Kidney (tissue), 14 donors: Measurements from ENCODE around the gene CELSR3. TPM values are rescaled to one million over a fixed set of nuclear protein-coding genes. Genes with fewer than 3 reads are reported as not detected.

Source experiments
- DNase-seq, 5 donors: peaks; one replicate each; pipeline ENCODE4 v3.0.0-alpha.2; 2013 to 2020
- FAIRE-seq: peaks from 2 replicates; lab custom pipeline; 2012; peaks lifted over from hg19 to GRCh38; lab: Jason Lieb, UNC
- H3K27ac ChIP-seq, 2 donors: one replicate each; pipeline ENCODE4 v1.7.0; 2013; ENCODE audit warnings: low read depth in 2 of 2, low read length in 2 of 2, inconsistent platforms in 1 of 2
- H3K27me3 ChIP-seq: one replicate; pipeline ENCODE4 v1.7.1; 2013; ENCODE audit warnings: low read length, inconsistent platforms; ENCODE audit not compliant: control insufficient read depth, insufficient read depth
- H3K36me3 ChIP-seq, 3 donors: one replicate each; pipeline versions ENCODE4 v1.7.0 to v1.7.1; 2013; ENCODE audit warnings: low read length in 3 of 3, control low read depth in 1 of 3, inconsistent platforms in 1 of 3; ENCODE audit not compliant: insufficient read depth in 3 of 3, control insufficient read depth in 2 of 3
- H3K4me1 ChIP-seq, 3 donors: one replicate each; pipeline versions ENCODE4 v1.7.0 to v1.7.1; 2013; ENCODE audit warnings: low read length in 3 of 3, inconsistent platforms in 1 of 3, low read depth in 1 of 3; ENCODE audit not compliant: control insufficient read depth in 2 of 3, insufficient read depth in 2 of 3
- H3K4me3 ChIP-seq, 3 donors: one replicate each; pipeline versions ENCODE4 v1.7.0 to v1.8.1; 2013; ENCODE audit warnings: low read length in 3 of 3, control low read depth in 1 of 3, inconsistent platforms in 1 of 3
- H3K9ac ChIP-seq, 3 donors: one replicate each; pipeline versions ENCODE4 v1.7.0 to v1.7.1; 2013; ENCODE audit warnings: low read length in 3 of 3, control low read depth in 1 of 3, inconsistent platforms in 1 of 3
- H3K9me3 ChIP-seq, 3 donors: one replicate each; pipeline versions ENCODE4 v1.7.0 to v1.7.1; 2013; ENCODE audit warnings: low read length in 3 of 3, control low read depth in 1 of 3, inconsistent platforms in 1 of 3; ENCODE audit not compliant: control insufficient read depth in 2 of 3, insufficient read depth in 1 of 3
- CTCF ChIP-seq: IDR thresholded peaks from 3 replicates; pipeline ENCODE4 v1.5.1; 2012; ENCODE audit warnings: mild to moderate bottlenecking, moderate library complexity, borderline replicate concordance; ENCODE audit not compliant: insufficient read depth; ENCODE audit errors: extremely low read depth
- intact Hi-C: fragments of 100-400 bp; cut with DNase I; formaldehyde crosslinking; loops from one replicate; pipeline ENCODE4 v1.11.1; 2022
- polyA plus RNA-seq: library from polyadenylated mRNA; stranded (reverse); fragments of 350-450 nt; fragmentation: Illumina TruSeq; extraction: RNeasy Lipid Tissue Mini Kit (QIAGEN cat#74804); gene quantifications from one replicate; pipeline ENCODE4 v1.2.3, GENCODE V29; 2014; ENCODE audit warnings: low read depth, low replicate concordance; ENCODE audit not compliant: insufficient read depth
- total RNA-seq: library from RNA; stranded (reverse); fragmentation: NEBNext Ultra II Directional; extraction: Animal tissue kit (Norgen Biotek cat#: 25700); gene quantifications from one replicate; pipeline ENCODE4 v1.2.1, GENCODE V29; 2021
- donor health status: control.
- donor health status: control.
- donor health status: control.
- donor health status: control.
- donor health status: control.
- donor health status: DM: yes; HTN: yes; CAD: no.
- donor health status: Normal renal cell carcinoma (clear cell type).

Gene CELSR3
- total and polyA plus RNA-seq, 2 donors from 2014 or later, result 0.17 to 2.0 TPM

- H3K9me3 ChIP-seq, result no peaks in the 10 kb centered on the region
- H3K4me3 ChIP-seq, result no peak overlapping the region
- FAIRE-seq, result no peak
- H3K36me3 ChIP-seq, result peaks cover 0 to 4% (median 2%) of the 10 kb centered on the region in 3 donors
- H3K4me1 ChIP-seq, result peaks cover 0 to 10% (median 2%) of the 10 kb centered on the region in 3 donors
- H3K9ac ChIP-seq, result no peak overlapping the region
- no peaks in the 10 kb centered on the region for H3K27me3 ChIP-seq
- intact Hi-C loops, result no loop called here
- H3K27ac ChIP-seq, result no peak overlapping the region
- no peak for DNase-seq
- TF ChIP-seq CTCF, result no peak
Observed at GRCh38 chr3:48700731-48701405, 38.2 kb upstream of the CELSR3 start.

- Histone ChIP-seq H3K27ac (no peak overlapping the region), H3K36me3 (peaks cover 2 to 7% (median 3%) of the 10 kb centered on the region in 3 donors), H3K4me3 (no peak overlapping the region), H3K27me3 (no peaks in the 10 kb centered on the region), H3K9me3 (no peaks in the 10 kb centered on the region), H3K4me1 (peaks cover 0 to 18% (median 3%) of the 10 kb centered on the region in 3 donors), H3K9ac (no peak overlapping the region)
- FAIRE-seq (no peak), DNase-seq (no peak)
- intact Hi-C loops, result no loop called here
- TF ChIP-seq CTCF, result no peak
Observed at GRCh38 chr3:48698891-48699290, 36.2 kb upstream of the CELSR3 start.

GRCh38 chr3:48697952-48698351, 35.3 kb upstream of the CELSR3 start:
- TF ChIP-seq CTCF, result peak; percentile 3
- FAIRE-seq, result no peak
- intact Hi-C loops, result no loop called here
- Histone ChIP-seq H3K4me1 (peaks cover 0 to 18% (median 3%) of the 10 kb centered on the region in 3 donors), H3K9ac (no peak overlapping the region), H3K9me3 (no peaks in the 10 kb centered on the region), H3K4me3 (no peak overlapping the region), H3K36me3 (peaks cover 5 to 13% (median 9%) of the 10 kb centered on the region in 3 donors), H3K27ac (no peak overlapping the region), H3K27me3 (no peaks in the 10 kb centered on the region)
- DNase-seq, result no peak
